ENCODE results near the gene KCNQ4.

DNA sequence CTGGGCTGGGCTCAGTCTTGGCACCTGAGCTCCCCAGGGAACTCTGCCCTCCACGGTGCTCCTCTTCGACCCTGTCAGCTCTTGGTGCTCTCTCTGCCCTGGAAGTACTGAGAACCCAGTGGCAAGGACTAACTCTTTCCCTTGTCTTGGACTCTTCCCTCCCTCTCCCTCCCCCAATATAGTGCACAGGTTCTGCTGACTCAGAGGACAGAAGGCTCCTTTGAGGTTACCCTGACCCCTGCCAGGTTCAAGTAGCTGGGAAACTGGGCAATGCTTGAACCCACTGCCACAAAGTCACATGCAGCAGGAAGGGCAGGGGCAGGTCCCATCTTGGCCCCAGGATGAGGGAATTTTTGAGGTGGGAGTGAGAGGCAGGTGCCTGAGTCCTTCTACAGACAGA lies 20.3 kb downstream of the KCNQ4 start:
- TF ChIP-seq, protein P1, sequence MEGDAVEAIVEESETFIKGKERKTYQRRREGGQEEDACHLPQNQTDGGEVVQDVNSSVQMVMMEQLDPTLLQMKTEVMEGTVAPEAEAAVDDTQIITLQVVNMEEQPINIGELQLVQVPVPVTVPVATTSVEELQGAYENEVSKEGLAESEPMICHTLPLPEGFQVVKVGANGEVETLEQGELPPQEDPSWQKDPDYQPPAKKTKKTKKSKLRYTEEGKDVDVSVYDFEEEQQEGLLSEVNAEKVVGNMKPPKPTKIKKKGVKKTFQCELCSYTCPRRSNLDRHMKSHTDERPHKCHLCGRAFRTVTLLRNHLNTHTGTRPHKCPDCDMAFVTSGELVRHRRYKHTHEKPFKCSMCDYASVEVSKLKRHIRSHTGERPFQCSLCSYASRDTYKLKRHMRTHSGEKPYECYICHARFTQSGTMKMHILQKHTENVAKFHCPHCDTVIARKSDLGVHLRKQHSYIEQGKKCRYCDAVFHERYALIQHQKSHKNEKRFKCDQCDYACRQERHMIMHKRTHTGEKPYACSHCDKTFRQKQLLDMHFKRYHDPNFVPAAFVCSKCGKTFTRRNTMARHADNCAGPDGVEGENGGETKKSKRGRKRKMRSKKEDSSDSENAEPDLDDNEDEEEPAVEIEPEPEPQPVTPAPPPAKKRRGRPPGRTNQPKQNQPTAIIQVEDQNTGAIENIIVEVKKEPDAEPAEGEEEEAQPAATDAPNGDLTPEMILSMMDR (IDR thresholded peaks at IDR 0.05; ENCODE audit: low read length): no peak
- no peak for TF ChIP-seq EZH2 (IDR thresholded peaks at IDR 0.05; ENCODE audit: borderline replicate concordance, low read length)
